Liver (tissue), 3 donors: ENCODE measurements around the gene ULK1.

ENCODE experiments used
- FOXA1 ChIP-seq: IDR thresholded peaks from 2 replicates; pipeline ENCODE4 v1.6.1; 2016; ENCODE audit warnings: antibody characterized with exemption
- GABPA ChIP-seq, 2 donors: IDR thresholded peaks in 1 of 2; conservative IDR thresholded peaks in 1 of 2; 2 replicates each; pipeline ENCODE4 v1.6.1; 2016; ENCODE audit warnings: antibody characterized with exemption in 2 of 2, mild to moderate bottlenecking in 1 of 2, moderate library complexity in 1 of 2
- HNF4A ChIP-seq, 2 donors: conservative IDR thresholded peaks; 2 replicates each; pipeline ENCODE4 v1.6.1; 2016; ENCODE audit warnings: antibody characterized with exemption in 2 of 2, mild to moderate bottlenecking in 2 of 2
- JUND ChIP-seq, 2 donors: IDR thresholded peaks; 2 replicates each; pipeline ENCODE4 v1.6.1; 2016; ENCODE audit warnings: antibody characterized with exemption in 2 of 2
- RAD21 ChIP-seq, 2 donors: IDR thresholded peaks; 2 replicates each; pipeline ENCODE4 v1.6.1; 2016; ENCODE audit warnings: antibody characterized with exemption in 2 of 2, mild to moderate bottlenecking in 2 of 2
- SP1 ChIP-seq: IDR thresholded peaks from 2 replicates; pipeline ENCODE4 v1.6.1; 2018; ENCODE audit warnings: antibody characterized with exemption, mild to moderate bottlenecking
- TAF1 ChIP-seq: conservative IDR thresholded peaks from 2 replicates; pipeline ENCODE4 v1.6.1; 2016; ENCODE audit warnings: antibody characterized with exemption, mild to moderate bottlenecking
- YY1 ChIP-seq: IDR thresholded peaks from 2 replicates; pipeline ENCODE4 v1.6.1; 2016; ENCODE audit warnings: antibody characterized with exemption, mild to moderate bottlenecking
- TF ChIP-seq, protein P1 (sequence below): fragments of 150-350 bp; IDR thresholded peaks from 2 replicates; pipeline ENCODE4 v1.5.1; 2017; ENCODE audit warnings: improper control_type of control experiment, low read depth, low read length; ENCODE audit not compliant: missing input control
- TF ChIP-seq, protein P2 (sequence below): IDR thresholded peaks from 2 replicates; pipeline ENCODE4 v1.6.1; 2016; ENCODE audit warnings: antibody characterized with exemption
- TF ChIP-seq, protein P3 (sequence below): IDR thresholded peaks from 2 replicates; pipeline ENCODE4 v1.6.1; 2016; ENCODE audit warnings: antibody characterized with exemption
- TF ChIP-seq, protein P4 (sequence below): IDR thresholded peaks from 2 replicates; pipeline ENCODE4 v1.6.1; 2016; ENCODE audit warnings: antibody characterized with exemption, mild to moderate bottlenecking
- donor health status: healthy.
- donor health status: healthy.

DNA sequence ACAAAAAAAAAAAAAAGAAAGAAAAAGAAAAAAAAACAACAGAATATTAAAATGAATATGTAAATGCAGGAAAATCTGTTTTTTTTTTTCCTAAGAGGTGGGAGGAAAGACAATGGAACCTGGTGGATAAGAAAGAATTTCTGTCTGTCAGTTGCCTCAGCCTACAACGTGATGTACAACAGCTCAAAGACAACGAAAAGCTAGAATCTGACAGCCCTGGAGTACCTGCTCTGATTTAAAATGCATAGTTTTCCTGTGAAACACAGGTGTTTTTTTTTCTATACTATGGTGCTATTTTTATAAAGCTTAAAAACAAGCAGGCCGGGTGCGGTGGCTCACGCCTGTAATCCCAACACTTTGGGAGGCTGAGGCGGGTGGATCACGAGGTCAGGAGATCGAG lies 30.0 kb upstream of the ULK1 start:
- TF ChIP-seq, protein P1, sequence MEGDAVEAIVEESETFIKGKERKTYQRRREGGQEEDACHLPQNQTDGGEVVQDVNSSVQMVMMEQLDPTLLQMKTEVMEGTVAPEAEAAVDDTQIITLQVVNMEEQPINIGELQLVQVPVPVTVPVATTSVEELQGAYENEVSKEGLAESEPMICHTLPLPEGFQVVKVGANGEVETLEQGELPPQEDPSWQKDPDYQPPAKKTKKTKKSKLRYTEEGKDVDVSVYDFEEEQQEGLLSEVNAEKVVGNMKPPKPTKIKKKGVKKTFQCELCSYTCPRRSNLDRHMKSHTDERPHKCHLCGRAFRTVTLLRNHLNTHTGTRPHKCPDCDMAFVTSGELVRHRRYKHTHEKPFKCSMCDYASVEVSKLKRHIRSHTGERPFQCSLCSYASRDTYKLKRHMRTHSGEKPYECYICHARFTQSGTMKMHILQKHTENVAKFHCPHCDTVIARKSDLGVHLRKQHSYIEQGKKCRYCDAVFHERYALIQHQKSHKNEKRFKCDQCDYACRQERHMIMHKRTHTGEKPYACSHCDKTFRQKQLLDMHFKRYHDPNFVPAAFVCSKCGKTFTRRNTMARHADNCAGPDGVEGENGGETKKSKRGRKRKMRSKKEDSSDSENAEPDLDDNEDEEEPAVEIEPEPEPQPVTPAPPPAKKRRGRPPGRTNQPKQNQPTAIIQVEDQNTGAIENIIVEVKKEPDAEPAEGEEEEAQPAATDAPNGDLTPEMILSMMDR: no peak
- TF ChIP-seq RAD21 (IDR thresholded peaks at IDR 0.05): no peak
- TF ChIP-seq FOXA1: no peak
- TF ChIP-seq YY1: no peak
- TF ChIP-seq GABPA (IDR thresholded peaks at IDR 0.05 in 1 of 2, conservative IDR thresholded peaks at IDR 0.05 in 1 of 2): no peak
- TF ChIP-seq TAF1: no peak
- TF ChIP-seq, protein P2, sequence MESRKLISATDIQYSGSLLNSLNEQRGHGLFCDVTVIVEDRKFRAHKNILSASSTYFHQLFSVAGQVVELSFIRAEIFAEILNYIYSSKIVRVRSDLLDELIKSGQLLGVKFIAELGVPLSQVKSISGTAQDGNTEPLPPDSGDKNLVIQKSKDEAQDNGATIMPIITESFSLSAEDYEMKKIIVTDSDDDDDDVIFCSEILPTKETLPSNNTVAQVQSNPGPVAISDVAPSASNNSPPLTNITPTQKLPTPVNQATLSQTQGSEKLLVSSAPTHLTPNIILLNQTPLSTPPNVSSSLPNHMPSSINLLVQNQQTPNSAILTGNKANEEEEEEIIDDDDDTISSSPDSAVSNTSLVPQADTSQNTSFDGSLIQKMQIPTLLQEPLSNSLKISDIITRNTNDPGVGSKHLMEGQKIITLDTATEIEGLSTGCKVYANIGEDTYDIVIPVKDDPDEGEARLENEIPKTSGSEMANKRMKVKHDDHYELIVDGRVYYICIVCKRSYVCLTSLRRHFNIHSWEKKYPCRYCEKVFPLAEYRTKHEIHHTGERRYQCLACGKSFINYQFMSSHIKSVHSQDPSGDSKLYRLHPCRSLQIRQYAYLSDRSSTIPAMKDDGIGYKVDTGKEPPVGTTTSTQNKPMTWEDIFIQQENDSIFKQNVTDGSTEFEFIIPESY: no peak
- no peak for TF ChIP-seq JUND (IDR thresholded peaks at IDR 0.05)
- no peak for TF ChIP-seq SP1
- TF ChIP-seq, protein P3, sequence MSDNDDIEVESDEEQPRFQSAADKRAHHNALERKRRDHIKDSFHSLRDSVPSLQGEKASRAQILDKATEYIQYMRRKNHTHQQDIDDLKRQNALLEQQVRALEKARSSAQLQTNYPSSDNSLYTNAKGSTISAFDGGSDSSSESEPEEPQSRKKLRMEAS: no peak
- TF ChIP-seq HNF4A (conservative IDR thresholded peaks at IDR 0.05): no peak
- TF ChIP-seq, protein P4, sequence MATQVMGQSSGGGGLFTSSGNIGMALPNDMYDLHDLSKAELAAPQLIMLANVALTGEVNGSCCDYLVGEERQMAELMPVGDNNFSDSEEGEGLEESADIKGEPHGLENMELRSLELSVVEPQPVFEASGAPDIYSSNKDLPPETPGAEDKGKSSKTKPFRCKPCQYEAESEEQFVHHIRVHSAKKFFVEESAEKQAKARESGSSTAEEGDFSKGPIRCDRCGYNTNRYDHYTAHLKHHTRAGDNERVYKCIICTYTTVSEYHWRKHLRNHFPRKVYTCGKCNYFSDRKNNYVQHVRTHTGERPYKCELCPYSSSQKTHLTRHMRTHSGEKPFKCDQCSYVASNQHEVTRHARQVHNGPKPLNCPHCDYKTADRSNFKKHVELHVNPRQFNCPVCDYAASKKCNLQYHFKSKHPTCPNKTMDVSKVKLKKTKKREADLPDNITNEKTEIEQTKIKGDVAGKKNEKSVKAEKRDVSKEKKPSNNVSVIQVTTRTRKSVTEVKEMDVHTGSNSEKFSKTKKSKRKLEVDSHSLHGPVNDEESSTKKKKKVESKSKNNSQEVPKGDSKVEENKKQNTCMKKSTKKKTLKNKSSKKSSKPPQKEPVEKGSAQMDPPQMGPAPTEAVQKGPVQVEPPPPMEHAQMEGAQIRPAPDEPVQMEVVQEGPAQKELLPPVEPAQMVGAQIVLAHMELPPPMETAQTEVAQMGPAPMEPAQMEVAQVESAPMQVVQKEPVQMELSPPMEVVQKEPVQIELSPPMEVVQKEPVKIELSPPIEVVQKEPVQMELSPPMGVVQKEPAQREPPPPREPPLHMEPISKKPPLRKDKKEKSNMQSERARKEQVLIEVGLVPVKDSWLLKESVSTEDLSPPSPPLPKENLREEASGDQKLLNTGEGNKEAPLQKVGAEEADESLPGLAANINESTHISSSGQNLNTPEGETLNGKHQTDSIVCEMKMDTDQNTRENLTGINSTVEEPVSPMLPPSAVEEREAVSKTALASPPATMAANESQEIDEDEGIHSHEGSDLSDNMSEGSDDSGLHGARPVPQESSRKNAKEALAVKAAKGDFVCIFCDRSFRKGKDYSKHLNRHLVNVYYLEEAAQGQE: no peak
